ENCODE results near the gene MVK.

The MVK gene

DNA sequence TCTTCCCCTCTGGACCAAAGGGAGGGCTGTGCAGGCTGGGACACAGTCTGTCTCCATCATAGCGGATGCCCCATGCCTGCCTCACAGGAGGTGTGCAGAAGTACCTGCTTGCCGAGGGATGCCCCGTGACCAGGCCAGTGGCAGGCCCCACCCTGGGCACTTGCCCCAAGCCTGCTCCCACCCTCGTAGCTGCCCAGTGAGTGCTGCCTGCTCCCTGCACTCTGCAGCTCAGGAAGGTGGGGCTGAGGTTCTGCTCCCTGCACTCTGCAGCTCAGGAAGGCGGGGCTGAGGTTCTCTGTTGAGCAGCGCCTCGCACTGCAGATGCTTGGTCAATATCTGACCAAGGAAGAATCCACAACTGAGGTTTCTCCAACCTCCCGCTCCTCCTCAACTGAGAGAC lies 7.2 kb upstream of the MVK start:
- no peak for DNase-seq (ENCODE audit: low spot score)

DNA sequence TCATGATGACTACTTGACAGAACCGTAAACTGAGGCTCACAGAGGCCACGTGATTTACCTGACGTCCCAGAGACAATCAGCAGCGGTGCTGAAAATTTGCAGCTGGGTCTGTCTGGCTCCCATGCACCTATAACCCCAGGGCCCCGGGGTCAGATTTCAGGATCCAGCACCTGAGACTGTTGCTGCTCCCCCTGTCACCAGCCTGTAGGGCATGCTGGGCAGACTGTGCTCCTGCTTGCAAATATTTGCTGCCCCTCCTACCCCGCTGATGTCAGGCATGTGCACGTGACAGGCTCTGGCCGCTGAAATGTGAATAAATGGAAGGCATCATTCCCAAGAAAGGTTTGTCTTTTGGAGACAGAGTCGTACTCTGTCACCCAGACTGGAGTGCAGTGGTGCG lies 6.3 kb upstream of the MVK start:
- no peak for DNase-seq (ENCODE audit: low spot score)

DNA sequence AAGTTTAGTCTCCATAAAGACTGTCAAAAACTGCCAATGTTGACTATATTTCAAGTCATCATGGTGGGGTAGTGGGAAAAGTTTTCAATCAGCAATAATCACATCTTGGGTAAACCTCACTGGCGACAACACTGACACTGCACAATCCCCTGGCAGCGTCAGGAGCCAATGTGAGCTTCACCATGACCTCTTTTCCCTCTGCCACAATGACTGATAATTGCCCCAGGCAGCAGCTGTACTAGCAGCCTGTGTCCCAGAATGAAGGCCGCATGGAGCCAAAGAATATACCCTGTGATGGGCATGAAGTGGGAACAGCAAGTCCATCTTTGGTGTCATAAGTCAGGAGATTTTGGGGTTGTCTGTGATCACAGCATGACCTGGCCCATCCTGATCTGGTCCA lies 5.6 kb upstream of the MVK start:
- DNase-seq (ENCODE audit: low spot score), result no peak

- DNase-seq (ENCODE audit: low spot score), result no peak
Measured at GRCh38 chr12:109568486-109568885, 5.1 kb upstream of the MVK start.

GRCh38 chr12:109571773-109572505 lies 1.7 kb upstream of the MVK start:
- no peak for DNase-seq (ENCODE audit: low spot score)

DNA sequence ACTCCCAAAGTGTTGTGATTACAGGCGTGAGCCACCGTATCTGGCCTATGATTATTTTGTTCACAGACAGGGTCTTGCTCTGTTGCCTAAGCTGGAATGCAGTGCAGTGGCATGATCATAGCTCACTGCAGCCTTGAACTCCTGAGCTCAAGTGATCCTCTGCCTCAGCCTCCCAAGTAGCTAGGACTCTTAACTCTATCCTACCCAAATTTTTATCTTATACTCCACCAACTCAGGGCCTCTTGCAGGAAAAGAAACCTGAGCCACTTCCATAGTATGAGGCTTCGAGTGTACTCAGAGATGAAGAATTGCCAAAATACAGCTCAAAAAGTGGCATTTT lies 1.1 kb upstream of the MVK start:
- DNase-seq (ENCODE audit: low spot score), result no peak

DNA sequence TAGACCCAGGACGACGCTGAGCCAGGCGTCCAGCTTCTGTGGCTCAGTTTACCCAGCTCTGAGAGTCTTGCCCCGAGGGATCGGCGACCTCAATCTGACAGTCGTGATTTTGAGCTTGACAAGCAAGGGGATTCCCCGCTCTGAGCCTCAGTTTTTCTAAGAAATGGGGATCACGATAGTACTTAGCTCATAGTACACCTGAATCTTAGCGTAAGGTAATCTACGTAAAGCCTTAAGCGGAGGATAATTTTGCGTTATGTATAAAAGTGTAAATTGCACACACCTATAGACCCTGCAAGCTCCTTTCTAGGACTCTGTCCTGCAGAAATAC lies 285 bp downstream of the MVK start:
- no peak for DNase-seq (ENCODE audit: low spot score)

GRCh38 chr12:109575683-109576082 lies 2.1 kb downstream of the MVK start:
- no peak for DNase-seq (ENCODE audit: low spot score)

DNA sequence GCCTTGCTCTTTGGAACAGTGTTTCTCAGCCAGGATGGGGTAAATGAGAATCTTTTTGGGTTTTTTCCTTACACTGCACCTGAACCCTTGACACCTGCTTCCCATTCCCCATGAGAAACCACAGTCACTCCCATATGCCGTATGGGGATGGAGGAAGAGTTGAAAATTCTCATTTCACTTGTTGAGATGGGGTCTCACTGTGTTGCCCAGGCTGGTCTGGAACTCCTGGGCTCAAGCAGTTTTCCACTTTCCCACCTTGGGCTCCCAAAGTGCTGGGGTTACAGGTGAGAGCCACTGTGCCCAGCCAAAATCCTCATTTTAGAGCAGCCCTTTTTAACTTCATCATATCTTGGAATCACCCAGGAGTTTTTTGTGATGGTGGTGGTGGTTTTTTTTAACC lies 3.7 kb downstream of the MVK start:
- DNase-seq (ENCODE audit: low spot score), result no peak

- DNase-seq (ENCODE audit: low spot score), result no peak
Measured at GRCh38 chr12:109578330-109578927, 4.8 kb downstream of the MVK start.

DNA sequence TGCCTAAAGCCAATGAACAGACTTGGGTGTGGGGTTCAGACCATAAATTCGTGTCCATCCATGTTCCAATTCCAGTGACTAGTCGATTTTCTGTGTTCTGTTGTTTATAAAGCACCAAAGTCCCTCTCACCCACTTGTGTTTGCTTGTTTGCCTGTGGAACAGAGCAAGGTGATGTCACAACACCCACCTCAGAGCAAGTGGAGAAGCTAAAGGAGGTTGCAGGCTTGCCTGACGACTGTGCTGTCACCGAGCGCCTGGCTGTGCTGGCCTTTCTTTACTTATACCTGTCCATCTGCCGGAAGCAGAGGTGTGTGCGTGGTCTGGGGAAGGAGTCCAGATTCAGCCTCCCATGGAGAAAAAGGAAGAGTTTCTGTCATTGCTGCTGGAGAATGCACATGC lies 6.0 kb downstream of the MVK start:
- DNase-seq (ENCODE audit: low spot score), result no peak

GRCh38 chr12:109580272-109580671 lies 6.7 kb downstream of the MVK start:
- DNase-seq (ENCODE audit: low spot score), result no peak

DNA sequence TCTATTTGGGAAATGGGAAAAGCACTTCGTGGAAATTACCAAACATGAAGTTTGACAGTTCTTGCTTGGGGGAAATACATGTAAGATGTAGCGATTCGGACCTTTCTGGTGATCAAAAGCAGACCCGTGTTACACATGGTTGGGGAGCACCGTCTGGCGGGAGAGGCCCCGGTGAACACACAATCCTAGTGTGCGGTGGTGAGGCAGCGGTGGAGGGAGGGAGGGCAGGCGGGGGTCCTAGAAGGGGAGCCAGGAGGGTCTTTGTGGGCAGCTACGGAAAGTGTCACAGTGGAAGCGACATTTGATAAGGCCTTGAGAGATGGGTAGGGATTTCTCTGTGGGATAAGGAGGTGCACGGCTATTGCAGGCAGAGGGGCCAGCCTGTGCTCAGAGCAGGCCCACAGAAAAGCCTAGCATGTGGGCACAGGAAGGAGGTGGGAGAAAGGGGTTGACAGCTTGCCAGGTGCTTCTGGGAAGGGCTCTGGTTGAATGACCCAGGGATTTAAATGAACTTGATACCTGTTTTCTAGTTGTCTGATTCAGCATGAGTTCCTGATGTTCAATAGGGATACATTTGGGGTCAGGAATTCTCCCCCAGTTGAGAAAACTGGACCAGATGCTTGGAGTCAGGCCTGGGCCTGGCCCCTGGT lies 7.2 kb downstream of the MVK start:
- no peak for DNase-seq (ENCODE audit: low spot score)

- DNase-seq (ENCODE audit: low spot score), result no peak
Measured at GRCh38 chr12:109581334-109581691, 7.7 kb downstream of the MVK start.

- DNase-seq (ENCODE audit: low spot score), result peak; percentile 76
Measured at GRCh38 chr12:109581856-109582255, 8.3 kb downstream of the MVK start.

DNA sequence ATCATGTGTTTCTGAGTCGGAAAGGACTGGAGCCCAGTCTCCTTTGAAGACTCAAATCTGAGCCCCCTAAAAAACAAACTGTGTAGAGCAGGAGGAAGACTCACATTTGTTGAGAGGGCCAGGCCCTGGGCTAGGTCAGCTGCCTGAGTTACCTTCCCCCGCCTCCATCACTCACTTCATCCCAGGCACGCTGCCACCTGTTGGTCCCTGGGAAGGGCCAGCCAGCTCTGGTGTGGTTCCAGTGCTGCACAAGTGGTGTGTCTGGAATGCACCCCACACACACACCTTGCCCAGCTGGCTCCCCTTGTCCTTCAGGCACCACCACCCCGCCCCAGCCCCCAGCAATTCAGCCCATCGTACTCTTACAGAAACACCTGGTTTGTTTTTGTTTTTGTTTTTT lies 9.0 kb downstream of the MVK start:
- no peak for DNase-seq (ENCODE audit: low spot score)

- no peak for DNase-seq (ENCODE audit: low spot score)
Measured at GRCh38 chr12:109583733-109584132, 10.1 kb downstream of the MVK start.

DNA sequence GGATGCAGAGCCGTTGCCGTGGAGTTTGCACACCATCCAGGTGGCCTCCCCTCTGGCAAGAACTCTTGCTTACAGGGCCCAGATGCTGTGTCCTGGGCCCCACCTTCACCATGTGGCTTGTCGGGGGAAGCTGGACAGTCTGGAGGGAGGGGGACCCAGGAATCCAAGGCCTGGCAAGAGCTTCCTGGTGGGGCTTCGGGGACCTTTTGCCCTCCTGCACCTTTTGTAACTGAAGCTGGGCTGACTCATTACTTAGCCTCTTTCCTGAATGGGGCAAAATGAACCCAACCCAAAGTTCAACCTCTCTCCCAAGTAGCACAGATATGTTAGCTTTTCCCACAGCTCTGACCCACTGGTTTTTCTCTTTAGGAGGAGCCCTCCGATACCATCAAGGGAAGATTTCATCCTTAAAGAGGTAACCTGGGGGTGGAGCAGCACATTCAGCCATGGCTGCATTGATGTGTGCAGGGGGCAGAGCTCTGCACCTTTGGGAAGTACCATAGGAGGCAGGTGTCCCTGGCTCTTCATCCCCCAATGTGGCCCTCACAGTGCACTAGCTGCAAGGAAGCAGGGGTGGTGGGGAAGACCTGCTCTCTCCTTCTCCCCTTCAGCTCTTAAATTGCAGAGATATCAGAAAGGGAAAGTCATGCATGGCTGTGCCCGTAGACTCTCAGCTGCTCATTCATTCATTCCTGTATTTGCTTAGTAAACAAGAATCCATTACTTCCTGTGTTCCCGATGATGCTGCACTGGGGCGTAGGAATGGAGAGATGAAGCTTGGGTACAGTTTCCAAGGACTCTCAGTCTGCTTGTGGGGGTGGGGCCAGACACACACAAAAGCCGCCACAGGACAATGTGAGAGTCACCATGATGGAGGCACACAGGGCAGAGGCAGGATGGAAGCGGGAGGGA lies 13.0 kb downstream of the MVK start:
- no peak for DNase-seq (ENCODE audit: low spot score)

GRCh38 chr12:109587921-109588320 lies 14.3 kb downstream of the MVK start:
- DNase-seq (ENCODE audit: low spot score), result no peak

GRCh38 chr12:109588461-109589239 lies 15.1 kb downstream of the MVK start:
- DNase-seq (ENCODE audit: low spot score), result no peak

DNA sequence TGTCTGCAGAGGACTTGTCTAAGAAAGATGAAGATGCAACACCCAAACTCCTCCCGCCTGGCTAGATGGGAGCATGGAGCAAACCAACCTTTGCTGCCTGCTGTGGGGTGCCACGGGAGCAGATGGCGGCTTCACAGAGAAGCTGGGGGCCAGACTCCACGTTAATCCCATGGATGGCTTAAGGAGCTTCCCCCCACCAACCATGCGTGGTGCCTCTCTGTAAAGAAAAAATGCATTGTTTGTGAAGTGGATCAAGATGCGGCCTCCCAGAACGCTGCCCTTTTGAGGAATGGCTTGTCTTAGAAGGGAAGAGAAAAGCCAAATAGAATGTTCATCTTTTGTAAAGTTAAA lies 15.6 kb downstream of the MVK start:
- DNase-seq (ENCODE audit: low spot score), result no peak

DNA sequence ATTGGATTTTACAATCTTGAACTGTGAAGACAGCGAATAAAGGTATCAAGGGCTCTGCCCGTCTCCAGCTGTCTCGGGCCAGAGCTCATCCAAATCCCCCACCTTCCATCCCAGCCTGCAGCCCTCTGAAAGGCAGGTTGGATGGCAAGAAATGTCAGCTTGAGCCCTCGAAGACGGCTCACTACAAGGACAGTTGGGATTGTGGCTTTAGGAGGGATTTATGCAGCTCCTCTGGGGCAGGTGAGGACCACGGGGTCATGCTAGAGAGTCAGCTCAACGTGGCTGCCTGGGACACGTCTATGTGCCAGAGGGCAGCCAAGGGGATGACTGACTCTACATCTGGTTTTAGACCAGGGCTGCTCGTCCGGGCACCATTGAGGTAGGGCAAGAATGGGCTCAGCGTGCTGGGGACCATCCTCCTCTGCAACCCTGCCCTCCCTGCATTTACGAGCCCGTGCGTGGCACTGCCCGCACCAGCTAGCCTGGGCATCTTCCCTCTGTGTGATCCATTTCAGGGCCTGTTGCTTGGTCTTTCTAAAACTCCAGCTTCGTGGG lies 16.2 kb downstream of the MVK start:
- no peak for DNase-seq (ENCODE audit: low spot score)
